Adrenal gland (tissue), 5 donors: ENCODE measurements around the gene CACNA1C.

Source experiments
- POLR2A ChIP-seq, 2 donors: fragments of 450-650 bp; IDR thresholded peaks; one replicate each; pipeline ENCODE4 v1.6.1; 2017; ENCODE audit warnings: antibody characterized with exemption in 2 of 2, mild to moderate bottlenecking in 2 of 2, moderate library complexity in 1 of 2
- TF ChIP-seq, protein P1 (sequence below), 6 experiments: fragments of 450-650 bp in 4 of 6; fragments of 200-600 bp in 2 of 6; sonication (generic) in 1 of 6; IDR thresholded peaks; 1 replicate in 5 of 6; 2 replicates in 1 of 6; pipeline versions ENCODE4 v1.5.1 to v1.8.0; 2016 to 2021; ENCODE audit warnings: antibody characterized with exemption in 6 of 6, mild to moderate bottlenecking in 2 of 6, moderate library complexity in 1 of 6
- donor health status: DM: no; HTN: no; CAD: no.

DNA sequence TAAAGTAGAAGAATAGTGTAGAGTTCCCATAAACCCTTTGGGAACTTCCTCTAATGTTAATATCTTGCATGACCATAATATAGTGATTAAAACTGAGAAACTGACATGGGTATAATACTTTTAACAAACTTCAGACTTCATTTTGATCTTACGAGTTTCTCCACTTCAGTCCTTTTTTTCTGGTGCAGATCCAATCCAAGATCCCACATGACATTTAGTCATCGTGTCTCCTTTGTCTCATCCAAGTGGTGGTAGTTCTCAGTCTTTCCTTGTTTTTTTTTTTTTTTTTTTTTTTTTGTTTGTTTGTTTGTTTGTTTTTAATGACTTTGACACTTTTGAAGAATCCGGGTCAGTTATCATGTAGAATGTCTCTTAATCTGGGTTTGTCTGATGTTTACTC is 179.2 kb downstream of the CACNA1C start:
- no peak for TF ChIP-seq POLR2A (IDR thresholded peaks at IDR 0.05)
- TF ChIP-seq, protein P1, sequence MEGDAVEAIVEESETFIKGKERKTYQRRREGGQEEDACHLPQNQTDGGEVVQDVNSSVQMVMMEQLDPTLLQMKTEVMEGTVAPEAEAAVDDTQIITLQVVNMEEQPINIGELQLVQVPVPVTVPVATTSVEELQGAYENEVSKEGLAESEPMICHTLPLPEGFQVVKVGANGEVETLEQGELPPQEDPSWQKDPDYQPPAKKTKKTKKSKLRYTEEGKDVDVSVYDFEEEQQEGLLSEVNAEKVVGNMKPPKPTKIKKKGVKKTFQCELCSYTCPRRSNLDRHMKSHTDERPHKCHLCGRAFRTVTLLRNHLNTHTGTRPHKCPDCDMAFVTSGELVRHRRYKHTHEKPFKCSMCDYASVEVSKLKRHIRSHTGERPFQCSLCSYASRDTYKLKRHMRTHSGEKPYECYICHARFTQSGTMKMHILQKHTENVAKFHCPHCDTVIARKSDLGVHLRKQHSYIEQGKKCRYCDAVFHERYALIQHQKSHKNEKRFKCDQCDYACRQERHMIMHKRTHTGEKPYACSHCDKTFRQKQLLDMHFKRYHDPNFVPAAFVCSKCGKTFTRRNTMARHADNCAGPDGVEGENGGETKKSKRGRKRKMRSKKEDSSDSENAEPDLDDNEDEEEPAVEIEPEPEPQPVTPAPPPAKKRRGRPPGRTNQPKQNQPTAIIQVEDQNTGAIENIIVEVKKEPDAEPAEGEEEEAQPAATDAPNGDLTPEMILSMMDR (IDR thresholded peaks at IDR 0.05) = no peak
